IMR-90 (cell line): ENCODE data around the gene TTC27. TPM values are rescaled to one million over a fixed set of nuclear protein-coding genes. Genes with fewer than 3 reads are reported as not detected.

Experiments used
- ATAC-seq: fragments of 200-7000 bp; cut with Tn5 transposase; 2 replicates; pipeline ENCODE4 v1.9.1; 2020; ENCODE audit warnings: low read depth, mild to moderate bottlenecking, moderate library complexity
- BruUV-seq: library from RNA; stranded (reverse); fragments of 400-500 nt; replicated peaks from 2 replicates; lab custom pipeline; 2021; lab: Mats Ljungman, UMichigan
- CTCF ChIA-PET: fragments of 300-600 bp; formaldehyde crosslinking; extraction: SDS; loops from one replicate; lab custom pipeline; 2021; ENCODE audit warnings: antibody characterized with exemption; lab: Yijun Ruan, JAX
- POLR2A ChIA-PET: fragments of 300-600 bp; sonication (Branson Sonifier 250); formaldehyde crosslinking; loops from one replicate; lab custom pipeline; 2022; ENCODE audit warnings: antibody characterized with exemption; ENCODE audit not compliant: unreplicated experiment; lab: Charles Lee
- DNase-seq: peaks from one replicate; pipeline ENCODE4 v3.0.0; 2013
- H2AFZ ChIP-seq: replicated peaks from 2 replicates; pipeline ENCODE3; 2013; ENCODE audit warnings: low read length, mild to moderate bottlenecking; ENCODE audit not compliant: poor library complexity
- H2AK5ac ChIP-seq: 2 replicates; pipeline ENCODE4 v1.6.1; 2013; ENCODE audit warnings: low read depth, low read length, inconsistent platforms
- H2AK9ac ChIP-seq: replicated peaks from 2 replicates; pipeline ENCODE3; 2013; ENCODE audit warnings: mild to moderate bottlenecking, low read depth, low read length, moderate library complexity; ENCODE audit not compliant: poor library complexity
- H2BK120ac ChIP-seq: 2 replicates; pipeline ENCODE4 v1.6.1; 2013; ENCODE audit warnings: low read depth, low read length, inconsistent platforms
- H2BK15ac ChIP-seq: 3 replicates; pipeline ENCODE4 v1.6.1; 2013; ENCODE audit warnings: low read depth, low read length, inconsistent platforms
- H2BK20ac ChIP-seq: 2 replicates; pipeline ENCODE4 v1.6.1; 2013; ENCODE audit warnings: low read depth, mild to moderate bottlenecking, inconsistent platforms, low read length, moderate library complexity
- H2BK5ac ChIP-seq: 2 replicates; pipeline ENCODE4 v1.6.1; 2013; ENCODE audit warnings: mild to moderate bottlenecking, low read depth, low read length, inconsistent platforms; ENCODE audit not compliant: poor library complexity, severe bottlenecking
- H3K14ac ChIP-seq: replicated peaks from 2 replicates; pipeline ENCODE4 v1.6.1; 2013; ENCODE audit warnings: low read depth, low read length, inconsistent platforms
- H3K18ac ChIP-seq: 2 replicates; pipeline ENCODE4 v1.6.1; 2013; ENCODE audit warnings: low read depth, low read length, control low read depth
- H3K23ac ChIP-seq: 2 replicates; pipeline ENCODE4 v1.6.1; 2013; ENCODE audit warnings: low read depth, low read length, inconsistent platforms
- H3K27ac ChIP-seq: 2 replicates; pipeline ENCODE4 v1.5.1; 2013; ENCODE audit warnings: mild to moderate bottlenecking, control low read depth, low read length; ENCODE audit not compliant: insufficient read depth
- H3K27me3 ChIP-seq: 2 replicates; pipeline ENCODE4 v1.6.1; 2013; ENCODE audit warnings: low read length; ENCODE audit not compliant: control insufficient read depth, insufficient read depth
- H3K36me3 ChIP-seq: 2 replicates; pipeline ENCODE4 v1.6.1; 2013; ENCODE audit warnings: low read length, mixed read lengths; ENCODE audit not compliant: control insufficient read depth, insufficient read depth
- H3K4ac ChIP-seq: 2 replicates; pipeline ENCODE4 v1.6.1; 2013; ENCODE audit warnings: low read depth, low read length, inconsistent platforms
- H3K4me1 ChIP-seq: 2 replicates; pipeline ENCODE4 v1.6.1; 2013; ENCODE audit warnings: low read length, mixed read lengths; ENCODE audit not compliant: control insufficient read depth, insufficient read depth
- H3K4me2 ChIP-seq: 2 replicates; pipeline ENCODE4 v1.6.1; 2013; ENCODE audit warnings: low read depth, mild to moderate bottlenecking, control low read depth, low read length, moderate library complexity
- H3K4me3 ChIP-seq: 2 replicates; pipeline ENCODE4 v1.5.1; 2013; ENCODE audit warnings: low read depth, mild to moderate bottlenecking, control low read depth, low read length, moderate library complexity; ENCODE audit not compliant: insufficient read depth
- H3K56ac ChIP-seq: 2 replicates; pipeline ENCODE4 v1.6.1; 2013; ENCODE audit warnings: low read length, inconsistent platforms; ENCODE audit not compliant: insufficient read depth; ENCODE audit errors: extremely low read depth
- H3K79me1 ChIP-seq, 2 experiments: 2 replicates each; pipeline ENCODE4 v1.6.1; 2013; ENCODE audit warnings: low read length in 2 of 2, inconsistent platforms in 1 of 2, low read depth in 1 of 2
- H3K9ac ChIP-seq: 2 replicates; pipeline ENCODE4 v1.6.1; 2013; ENCODE audit warnings: low read depth, low read length, control low read depth
- H3K9me1 ChIP-seq: 2 replicates; pipeline ENCODE4 v1.6.1; 2013; ENCODE audit warnings: low read length, inconsistent platforms; ENCODE audit not compliant: insufficient read depth
- H3K9me3 ChIP-seq: 2 replicates; pipeline ENCODE4 v1.6.1; 2013; ENCODE audit warnings: low read length; ENCODE audit not compliant: control insufficient read depth, insufficient read depth
- H4K20me1 ChIP-seq: 2 replicates; pipeline ENCODE4 v1.6.1; 2013; ENCODE audit warnings: low read length, inconsistent platforms; ENCODE audit not compliant: insufficient read depth
- H4K5ac ChIP-seq: 2 replicates; pipeline ENCODE4 v1.6.1; 2013; ENCODE audit warnings: mild to moderate bottlenecking, low read depth, low read length, control low read depth
- H4K8ac ChIP-seq, 2 experiments: 2 replicates each; pipeline ENCODE4 v1.6.1; 2013; ENCODE audit warnings: low read depth in 2 of 2, low read length in 2 of 2, control low read depth in 1 of 2, inconsistent platforms in 1 of 2
- H4K91ac ChIP-seq: 2 replicates; pipeline ENCODE4 v1.6.1; 2013; ENCODE audit warnings: low read depth, low read length, inconsistent platforms; ENCODE audit not compliant: insufficient read depth
- CEBPB ChIP-seq: IDR thresholded peaks from 2 replicates; pipeline ENCODE4 v1.6.1; 2012; ENCODE audit warnings: low read depth, low read length, improper control_type of control experiment
- CHD1 ChIP-seq: IDR thresholded peaks from 2 replicates; pipeline ENCODE4 v1.6.1; 2012; ENCODE audit warnings: low read depth, low read length, improper control_type of control experiment
- FOS ChIP-seq: fragments of 150-350 bp; IDR thresholded peaks from 2 replicates; pipeline ENCODE4 v1.6.1; 2016; ENCODE audit warnings: low read depth, low read length
- MAFK ChIP-seq: IDR thresholded peaks from 2 replicates; pipeline ENCODE4 v1.6.1; 2012; ENCODE audit warnings: low read depth, low read length, improper control_type of control experiment
- MAZ ChIP-seq: IDR thresholded peaks from 2 replicates; pipeline ENCODE4 v1.6.1; 2012; ENCODE audit warnings: low read depth, mild to moderate bottlenecking, low read length, improper control_type of control experiment, moderate library complexity, borderline replicate concordance
- MXI1 ChIP-seq: IDR thresholded peaks from 2 replicates; pipeline ENCODE4 v1.6.1; 2012; ENCODE audit warnings: low read depth, mild to moderate bottlenecking, low read length, moderate library complexity, borderline replicate concordance
- NFE2L2 ChIP-seq: fragments of 150-350 bp; IDR thresholded peaks from 2 replicates; pipeline ENCODE4 v1.6.1; 2016; ENCODE audit warnings: low read depth, mild to moderate bottlenecking, low read length
- RAD21 ChIP-seq: IDR thresholded peaks from 2 replicates; pipeline ENCODE4 v1.6.1; 2012; ENCODE audit warnings: low read length, improper control_type of control experiment
- RCOR1 ChIP-seq: IDR thresholded peaks from 2 replicates; pipeline ENCODE4 v1.6.1; 2012; ENCODE audit warnings: mild to moderate bottlenecking, low read length, improper control_type of control experiment; ENCODE audit not compliant: insufficient replicate concordance
- RFX5 ChIP-seq: IDR thresholded peaks from 2 replicates; pipeline ENCODE4 v1.8.0; 2012; ENCODE audit warnings: low read depth, mild to moderate bottlenecking, low read length, moderate library complexity
- dilution Hi-C: fragments of 300-500 bp; cut with HindIII; formaldehyde crosslinking; loops from one replicate; pipeline ENCODE4 v1.14.3; 2018; ENCODE audit warnings: low sequenced_read_pairs; ENCODE audit not compliant: unreplicated experiment
- in situ Hi-C: fragments of 300-500 bp; cut with MboI; formaldehyde crosslinking; loops from 3 replicates; pipeline ENCODE4 v1.14.3; 2019; ENCODE audit warnings: low sequenced_read_pairs, inconsistent platforms, mixed read lengths
- intact Hi-C: fragments of 100-400 bp; cut with micrococcal nuclease; formaldehyde crosslinking; loops from 2 replicates; pipeline ENCODE4 v1.10.0; 2022
- polyA plus RNA-seq, 3 experiments: library from polyadenylated mRNA; depleted of rRNA; stranded (reverse); fragments of >200 nt; gene quantifications; 2 replicates each; pipeline ENCODE4 v1.2.3, GENCODE V29; 2012; ENCODE audit warnings: low replicate concordance in 1 of 3
- total RNA-seq: library from RNA; depleted of rRNA; stranded (reverse); fragments of >200 nt; gene quantifications from 2 replicates; pipeline ENCODE4 v1.2.3, GENCODE V29; 2012
- TF ChIP-seq, protein P1 (sequence below): fragments of 150-350 bp; IDR thresholded peaks from 2 replicates; pipeline ENCODE4 v1.6.1; 2017; ENCODE audit warnings: mild to moderate bottlenecking, antibody characterized with exemption, low read length, low read depth
- TF ChIP-seq, protein P2 (sequence below): conservative IDR thresholded peaks from 2 replicates; pipeline ENCODE4 v1.5.1; 2012; ENCODE audit warnings: mild to moderate bottlenecking, low read depth, low read length, improper control_type of control experiment

Gene TTC27
- total and polyA plus RNA-seq, 2 of the 4 experiments (the other 2 are of a cell fraction): 12.7 to 30.5 TPM

GRCh38 chr2:32860385-32860784, 232.5 kb downstream of the TTC27 start:
- H3K4me3 ChIP-seq: no peak overlapping the region
- H3K27ac ChIP-seq: no peak overlapping the region
- no peak overlapping the region for H4K91ac ChIP-seq
- H3K9ac ChIP-seq: no peak overlapping the region
- H3K36me3 ChIP-seq: no peaks in the 10 kb centered on the region
- no peak overlapping the region for H2AK5ac ChIP-seq
- TF ChIP-seq RFX5 (no peak), MAZ (no peak), CEBPB (no peak), RCOR1 (no peak), FOS (no peak), MXI1 (no peak), NFE2L2 (no peak), MAFK (no peak), CHD1 (no peak), RAD21 (no peak)
- TF ChIP-seq, protein P1, sequence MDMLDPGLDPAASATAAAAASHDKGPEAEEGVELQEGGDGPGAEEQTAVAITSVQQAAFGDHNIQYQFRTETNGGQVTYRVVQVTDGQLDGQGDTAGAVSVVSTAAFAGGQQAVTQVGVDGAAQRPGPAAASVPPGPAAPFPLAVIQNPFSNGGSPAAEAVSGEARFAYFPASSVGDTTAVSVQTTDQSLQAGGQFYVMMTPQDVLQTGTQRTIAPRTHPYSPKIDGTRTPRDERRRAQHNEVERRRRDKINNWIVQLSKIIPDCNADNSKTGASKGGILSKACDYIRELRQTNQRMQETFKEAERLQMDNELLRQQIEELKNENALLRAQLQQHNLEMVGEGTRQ: no peak
- TF ChIP-seq, protein P2, sequence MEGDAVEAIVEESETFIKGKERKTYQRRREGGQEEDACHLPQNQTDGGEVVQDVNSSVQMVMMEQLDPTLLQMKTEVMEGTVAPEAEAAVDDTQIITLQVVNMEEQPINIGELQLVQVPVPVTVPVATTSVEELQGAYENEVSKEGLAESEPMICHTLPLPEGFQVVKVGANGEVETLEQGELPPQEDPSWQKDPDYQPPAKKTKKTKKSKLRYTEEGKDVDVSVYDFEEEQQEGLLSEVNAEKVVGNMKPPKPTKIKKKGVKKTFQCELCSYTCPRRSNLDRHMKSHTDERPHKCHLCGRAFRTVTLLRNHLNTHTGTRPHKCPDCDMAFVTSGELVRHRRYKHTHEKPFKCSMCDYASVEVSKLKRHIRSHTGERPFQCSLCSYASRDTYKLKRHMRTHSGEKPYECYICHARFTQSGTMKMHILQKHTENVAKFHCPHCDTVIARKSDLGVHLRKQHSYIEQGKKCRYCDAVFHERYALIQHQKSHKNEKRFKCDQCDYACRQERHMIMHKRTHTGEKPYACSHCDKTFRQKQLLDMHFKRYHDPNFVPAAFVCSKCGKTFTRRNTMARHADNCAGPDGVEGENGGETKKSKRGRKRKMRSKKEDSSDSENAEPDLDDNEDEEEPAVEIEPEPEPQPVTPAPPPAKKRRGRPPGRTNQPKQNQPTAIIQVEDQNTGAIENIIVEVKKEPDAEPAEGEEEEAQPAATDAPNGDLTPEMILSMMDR: no peak
- no peaks in the 10 kb centered on the region for H4K20me1 ChIP-seq
- H4K5ac ChIP-seq: no peak overlapping the region
- H3K9me3 ChIP-seq: no peaks in the 10 kb centered on the region
- H3K4me2 ChIP-seq: no peak overlapping the region
- no peak overlapping the region for H2BK20ac ChIP-seq
- no TSS peak for BruUV-seq
- H3K56ac ChIP-seq: no peak overlapping the region
- H2BK15ac ChIP-seq: 0 out of 3 replicates have a peak overlapping the region, but pooled peaks have one; percentile 26
- no peak overlapping the region for H2BK5ac ChIP-seq
- no peak overlapping the region for H2BK120ac ChIP-seq
- no peak for ATAC-seq
- H3K4me1 ChIP-seq: peaks cover 13% of the 10 kb centered on the region
- no peaks in the 10 kb centered on the region for H3K27me3 ChIP-seq
- H3K23ac ChIP-seq: no peak overlapping the region
- no peak overlapping the region for H3K4ac ChIP-seq
- intact Hi-C loops (loop anchor here (5.0 kb wide), 4 partner anchors 63 to 277 kb away; partner anchors contain the start of gene LTBP1), dilution Hi-C loops (no loop called here), in situ Hi-C loops (no loop called here)
- CTCF ChIA-PET: no interaction called here
- POLR2A ChIA-PET: no interaction called here
- DNase-seq: no peak
- H2AK9ac ChIP-seq: no peak overlapping the region
- H3K18ac ChIP-seq: no peak overlapping the region
- H3K14ac ChIP-seq: no peak overlapping the region
- H4K8ac ChIP-seq: no peak overlapping the region
- H3K79me1 ChIP-seq: no peaks in the 10 kb centered on the region
- H3K9me1 ChIP-seq: peaks cover 10% of the 10 kb centered on the region
- H2AFZ ChIP-seq: no peak overlapping the region
